ENCODE measurements around the gene ITSN1. TPM values are rescaled to one million over a fixed set of nuclear protein-coding genes. Genes with fewer than 3 reads are reported as not detected.

ITSN1 gene
- total and polyA plus RNA-seq, 2 of the 13 experiments (the other 11 are each of a cell fraction or from before 2014, with no cell fraction given), result 26.1 to 33.8 TPM

DNA sequence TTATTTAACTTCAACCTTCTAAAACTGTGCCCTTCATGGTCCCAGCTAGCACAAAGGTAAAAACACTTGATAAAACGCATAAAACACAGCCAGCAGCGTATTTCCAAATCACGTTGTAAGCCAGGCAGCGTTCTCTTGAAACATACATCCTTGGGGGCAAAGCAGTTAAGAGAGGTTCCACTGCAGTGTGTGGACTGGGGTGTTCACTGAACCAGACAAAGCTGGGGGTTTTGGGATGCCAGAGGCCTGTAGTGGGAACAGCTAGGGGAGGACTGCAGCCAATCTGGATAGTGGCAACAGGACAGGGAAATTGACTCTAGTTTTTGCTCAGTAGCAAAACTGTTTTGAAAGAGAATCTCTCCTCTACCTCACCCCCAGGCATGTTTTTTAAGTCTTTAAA is 294.8 kb downstream of the ITSN1 start:
- Histone ChIP-seq H3K9me3 (ENCODE audit: low read length) (no peaks in the 10 kb centered on the region), H2AFZ (ENCODE audit: low read length) (no peak overlapping the region), H3K36me3 (replicated peaks in 1 of 2; ENCODE audit: control insufficient read depth in 1 of 2, insufficient read depth in 2 of 2, low read length in 2 of 2) (no peaks in the 10 kb centered on the region), H3K4me1 (ENCODE audit: insufficient read depth, low read length) (peaks cover 13% of the 10 kb centered on the region), H3K9ac (ENCODE audit: insufficient read depth, low read depth, low read length) (no peak overlapping the region), H4K20me1 (ENCODE audit: insufficient read depth, low read length) (no peaks in the 10 kb centered on the region), H3K27me3 (ENCODE audit: control insufficient read depth in 1 of 2, insufficient read depth in 2 of 2, low read length in 2 of 2) (no peaks in the 10 kb centered on the region), H3K4me3 (replicated peaks in 1 of 3; ENCODE audit: insufficient read depth in 1 of 3, low read depth in 2 of 3, low read length in 3 of 3) (no peak overlapping the region), H3K27ac (ENCODE audit: extremely low read length, insufficient read depth, low read length) (no peak overlapping the region), H3K4me2 (ENCODE audit: low read depth, low read length) (no peak overlapping the region), H3K79me2 (ENCODE audit: insufficient read depth, low read length) (no peaks in the 10 kb centered on the region)
- FAIRE-seq (no peak), ATAC-seq (no peak), DNase-seq (ENCODE audit: low spot score) (no peak)
- WGBS (ENCODE audit: low lambda C conversion rate), result 71% methylated on average over 4 of the region's 4 CpGs
- POLR2A ChIA-PET, result interaction anchor here (1.4 kb wide), 1 partner anchor 11 kb away, joined by 5 read pairs; no protein-coding TSS in a partner anchor
- in situ Hi-C loops (cut with HindIII; ENCODE audit: extremely low pct_ligation_motif_present, low pct_unique_long_range_greater_than_20kb) (no loop called here), intact Hi-C loops (cut with micrococcal nuclease; ENCODE audit: unreplicated experiment) (no loop called here)
- BruUV-seq (replicated peaks), result no TSS peak
- CTCF ChIA-PET (ENCODE audit: low intra/inter-chr PET ratio, low total read pairs), result no interaction called here
- TF ChIP-seq PRPF4 (IDR thresholded peaks at IDR 0.05; ENCODE audit: low read depth, low read length, poor library complexity, severe bottlenecking) (no peak), HNRNPLL (IDR thresholded peaks at IDR 0.05; ENCODE audit: low read depth, low read length, poor library complexity, severe bottlenecking) (no peak), NFKBIZ (CRISPR knock-in tag; IDR thresholded peaks at IDR 0.05) (no peak), ARHGAP35 (CRISPR knock-in tag; IDR thresholded peaks at IDR 0.05; ENCODE audit: borderline replicate concordance) (no peak), IKZF1 (IDR thresholded peaks at IDR 0.05) (no peak), PAF1 (CRISPR knock-in tag; IDR thresholded peaks at IDR 0.05) (no peak), ZNF138 (CRISPR knock-in tag; IDR thresholded peaks at IDR 0.05; ENCODE audit: low read depth) (no peak), DNMT1 (CRISPR knock-in tag; IDR thresholded peaks at IDR 0.05) (no peak), SIN3A (IDR thresholded peaks at IDR 0.05; ENCODE audit: borderline replicate concordance, low read depth, low read length) (no peak), TBX2 (CRISPR knock-in tag; IDR thresholded peaks at IDR 0.05; ENCODE audit: borderline replicate concordance) (no peak), RNF2 (conservative IDR thresholded peaks at IDR 0.05; ENCODE audit: low read depth) (no peak), MATR3 (CRISPR knock-in tag; IDR thresholded peaks at IDR 0.05) (no peak), TEAD2 (CRISPR knock-in tag; IDR thresholded peaks at IDR 0.05) (no peak)
- TF ChIP-seq, protein P1, sequence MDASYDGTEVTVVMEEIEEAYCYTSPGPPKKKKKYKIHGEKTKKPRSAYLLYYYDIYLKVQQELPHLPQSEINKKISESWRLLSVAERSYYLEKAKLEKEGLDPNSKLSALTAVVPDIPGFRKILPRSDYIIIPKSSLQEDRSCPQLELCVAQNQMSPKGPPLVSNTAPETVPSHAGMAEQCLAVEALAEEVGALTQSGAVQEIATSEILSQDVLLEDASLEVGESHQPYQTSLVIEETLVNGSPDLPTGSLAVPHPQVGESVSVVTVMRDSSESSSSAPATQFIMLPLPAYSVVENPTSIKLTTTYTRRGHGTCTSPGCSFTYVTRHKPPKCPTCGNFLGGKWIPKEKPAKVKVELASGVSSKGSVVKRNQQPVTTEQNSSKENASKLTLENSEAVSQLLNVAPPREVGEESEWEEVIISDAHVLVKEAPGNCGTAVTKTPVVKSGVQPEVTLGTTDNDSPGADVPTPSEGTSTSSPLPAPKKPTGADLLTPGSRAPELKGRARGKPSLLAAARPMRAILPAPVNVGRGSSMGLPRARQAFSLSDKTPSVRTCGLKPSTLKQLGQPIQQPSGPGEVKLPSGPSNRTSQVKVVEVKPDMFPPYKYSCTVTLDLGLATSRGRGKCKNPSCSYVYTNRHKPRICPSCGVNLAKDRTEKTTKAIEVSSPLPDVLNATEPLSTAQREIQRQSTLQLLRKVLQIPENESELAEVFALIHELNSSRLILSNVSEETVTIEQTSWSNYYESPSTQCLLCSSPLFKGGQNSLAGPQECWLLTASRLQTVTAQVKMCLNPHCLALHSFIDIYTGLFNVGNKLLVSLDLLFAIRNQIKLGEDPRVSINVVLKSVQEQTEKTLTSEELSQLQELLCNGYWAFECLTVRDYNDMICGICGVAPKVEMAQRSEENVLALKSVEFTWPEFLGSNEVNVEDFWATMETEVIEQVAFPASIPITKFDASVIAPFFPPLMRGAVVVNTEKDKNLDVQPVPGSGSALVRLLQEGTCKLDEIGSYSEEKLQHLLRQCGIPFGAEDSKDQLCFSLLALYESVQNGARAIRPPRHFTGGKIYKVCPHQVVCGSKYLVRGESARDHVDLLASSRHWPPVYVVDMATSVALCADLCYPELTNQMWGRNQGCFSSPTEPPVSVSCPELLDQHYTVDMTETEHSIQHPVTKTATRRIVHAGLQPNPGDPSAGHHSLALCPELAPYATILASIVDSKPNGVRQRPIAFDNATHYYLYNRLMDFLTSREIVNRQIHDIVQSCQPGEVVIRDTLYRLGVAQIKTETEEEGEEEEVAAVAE (CRISPR knock-in tag; IDR thresholded peaks at IDR 0.05; ENCODE audit: borderline replicate concordance), result no peak
- TF ChIP-seq, protein P2, sequence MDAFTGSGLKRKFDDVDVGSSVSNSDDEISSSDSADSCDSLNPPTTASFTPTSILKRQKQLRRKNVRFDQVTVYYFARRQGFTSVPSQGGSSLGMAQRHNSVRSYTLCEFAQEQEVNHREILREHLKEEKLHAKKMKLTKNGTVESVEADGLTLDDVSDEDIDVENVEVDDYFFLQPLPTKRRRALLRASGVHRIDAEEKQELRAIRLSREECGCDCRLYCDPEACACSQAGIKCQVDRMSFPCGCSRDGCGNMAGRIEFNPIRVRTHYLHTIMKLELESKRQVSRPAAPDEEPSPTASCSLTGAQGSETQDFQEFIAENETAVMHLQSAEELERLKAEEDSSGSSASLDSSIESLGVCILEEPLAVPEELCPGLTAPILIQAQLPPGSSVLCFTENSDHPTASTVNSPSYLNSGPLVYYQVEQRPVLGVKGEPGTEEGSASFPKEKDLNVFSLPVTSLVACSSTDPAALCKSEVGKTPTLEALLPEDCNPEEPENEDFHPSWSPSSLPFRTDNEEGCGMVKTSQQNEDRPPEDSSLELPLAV (CRISPR knock-in tag; conservative IDR thresholded peaks at IDR 0.05; ENCODE audit: low read depth), result no peak
- TF ChIP-seq, protein P3, sequence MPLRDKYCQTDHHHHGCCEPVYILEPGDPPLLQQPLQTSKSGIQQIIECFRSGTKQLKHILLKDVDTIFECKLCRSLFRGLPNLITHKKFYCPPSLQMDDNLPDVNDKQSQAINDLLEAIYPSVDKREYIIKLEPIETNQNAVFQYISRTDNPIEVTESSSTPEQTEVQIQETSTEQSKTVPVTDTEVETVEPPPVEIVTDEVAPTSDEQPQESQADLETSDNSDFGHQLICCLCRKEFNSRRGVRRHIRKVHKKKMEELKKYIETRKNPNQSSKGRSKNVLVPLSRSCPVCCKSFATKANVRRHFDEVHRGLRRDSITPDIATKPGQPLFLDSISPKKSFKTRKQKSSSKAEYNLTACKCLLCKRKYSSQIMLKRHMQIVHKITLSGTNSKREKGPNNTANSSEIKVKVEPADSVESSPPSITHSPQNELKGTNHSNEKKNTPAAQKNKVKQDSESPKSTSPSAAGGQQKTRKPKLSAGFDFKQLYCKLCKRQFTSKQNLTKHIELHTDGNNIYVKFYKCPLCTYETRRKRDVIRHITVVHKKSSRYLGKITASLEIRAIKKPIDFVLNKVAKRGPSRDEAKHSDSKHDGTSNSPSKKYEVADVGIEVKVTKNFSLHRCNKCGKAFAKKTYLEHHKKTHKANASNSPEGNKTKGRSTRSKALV (CRISPR knock-in tag; IDR thresholded peaks at IDR 0.05), result no peak
